GM23338 (cell line): Measurements from ENCODE around the gene KCNJ16. TPM values are rescaled to one million over a fixed set of nuclear protein-coding genes. Genes with fewer than 3 reads are reported as not detected.

ENCODE experiments used
- ATAC-seq: fragments of 200-7000 bp; cut with Tn5 transposase; 3 replicates; pipeline ENCODE4 v1.9.1; 2020
- DNase-seq: peaks from one replicate; pipeline ENCODE4 v3.0.0-alpha.2; 2015; ENCODE audit warnings: low spot score
- H2AFZ ChIP-seq: fragments of 200-600 bp; sonication (generic); 2 replicates; pipeline ENCODE4 v1.8.0; 2016; ENCODE audit warnings: antibody characterized with exemption, mild to moderate bottlenecking, moderate library complexity
- H3F3A ChIP-seq: fragments of 200-600 bp; sonication (generic); replicated peaks from 2 replicates; pipeline ENCODE4 v1.8.0; 2017; ENCODE audit warnings: antibody characterized with exemption, mixed run types, low read depth
- H3K27ac ChIP-seq: fragments of 200-600 bp; sonication (generic); 2 replicates; pipeline ENCODE4 v1.6.1; 2016; ENCODE audit warnings: low read depth
- H3K27me3 ChIP-seq: fragments of 200-600 bp; sonication (generic); 2 replicates; pipeline ENCODE4 v1.8.0; 2016; ENCODE audit warnings: mild to moderate bottlenecking, mixed run types, moderate library complexity; ENCODE audit not compliant: insufficient read depth
- H3K36me3 ChIP-seq: fragments of 200-600 bp; sonication (generic); 2 replicates; pipeline ENCODE4 v1.8.0; 2016; ENCODE audit warnings: mild to moderate bottlenecking; ENCODE audit not compliant: insufficient read depth
- H3K4me1 ChIP-seq: fragments of 200-600 bp; sonication (generic); 2 replicates; pipeline ENCODE4 v1.8.0; 2016; ENCODE audit warnings: mild to moderate bottlenecking, moderate library complexity; ENCODE audit not compliant: insufficient read depth
- H3K4me2 ChIP-seq: fragments of 200-600 bp; sonication (generic); 2 replicates; pipeline ENCODE4 v1.7.1; 2017; ENCODE audit warnings: mixed run types
- H3K4me3 ChIP-seq: fragments of 200-600 bp; sonication (generic); 2 replicates; pipeline ENCODE4 v1.6.1; 2016; ENCODE audit warnings: mixed run types
- H3K79me2 ChIP-seq: fragments of 200-600 bp; sonication (generic); replicated peaks from 2 replicates; pipeline ENCODE4 v1.8.0; 2017; ENCODE audit warnings: mild to moderate bottlenecking; ENCODE audit not compliant: insufficient read depth
- H3K9me2 ChIP-seq: fragments of 200-600 bp; sonication (generic); 2 replicates; pipeline ENCODE4 v1.8.0; 2017; ENCODE audit not compliant: insufficient read depth
- H4K20me1 ChIP-seq: fragments of 200-600 bp; sonication (generic); replicated peaks from 2 replicates; pipeline ENCODE4 v1.8.0; 2017; ENCODE audit warnings: mild to moderate bottlenecking; ENCODE audit not compliant: insufficient read depth
- H3K27ac Mint-ChIP-seq: 2 replicates; pipeline ENCODE4 v1.8.0; 2020; ENCODE audit warnings: inconsistent platforms, mild to moderate bottlenecking, moderate library complexity, mixed read lengths
- H3K27me3 Mint-ChIP-seq: 3 replicates; pipeline ENCODE4 v1.8.0; 2022; ENCODE audit warnings: low read depth, mild to moderate bottlenecking, moderate library complexity, mixed read lengths, inconsistent platforms; ENCODE audit not compliant: insufficient read depth, poor library complexity
- H3K36me3 Mint-ChIP-seq: 3 replicates; pipeline ENCODE4 v1.8.0; 2021; ENCODE audit warnings: low read depth, mild to moderate bottlenecking, inconsistent platforms, moderate library complexity, mixed read lengths
- H3K4me1 Mint-ChIP-seq: 3 replicates; pipeline ENCODE4 v1.8.0; 2020; ENCODE audit warnings: mild to moderate bottlenecking, inconsistent platforms, mixed read lengths
- H3K4me3 Mint-ChIP-seq: 3 replicates; pipeline ENCODE4 v1.8.0; 2021; ENCODE audit warnings: moderate library complexity, mild to moderate bottlenecking, inconsistent platforms, mixed read lengths
- H3K9me3 Mint-ChIP-seq: 3 replicates; pipeline ENCODE4 v1.8.0; 2020; ENCODE audit warnings: moderate library complexity, mild to moderate bottlenecking, inconsistent platforms, mixed read lengths
- CREB1 ChIP-seq: fragments of 250-450 bp; sonication (Bioruptor Pico); IDR thresholded peaks from 2 replicates; pipeline ENCODE4 v1.5.0; 2020; ENCODE audit warnings: low read depth, mild to moderate bottlenecking, moderate library complexity
- CTCF ChIP-seq, 2 experiments: fragments of 200-600 bp in 1 of 2; sonication (generic) in 1 of 2; conservative IDR thresholded peaks; 2 replicates each; pipeline versions ENCODE4 v1.5.1 to v1.6.1; 2016 to 2017; ENCODE audit warnings: antibody characterized with exemption in 2 of 2, low read depth in 2 of 2, mild to moderate bottlenecking in 2 of 2, moderate library complexity in 1 of 2
- EZH2 ChIP-seq: fragments of 200-600 bp; sonication (generic); IDR thresholded peaks from one replicate; pipeline ENCODE4 v1.8.0; 2017; ENCODE audit warnings: antibody characterized with exemption, mild to moderate bottlenecking, low read depth; ENCODE audit not compliant: unreplicated experiment
- EZH2phosphoT487 ChIP-seq: fragments of 200-600 bp; sonication (generic); IDR thresholded peaks from one replicate; pipeline ENCODE4 v1.8.1; 2018; ENCODE audit warnings: antibody characterized with exemption; ENCODE audit not compliant: unreplicated experiment
- JUNB ChIP-seq: IDR thresholded peaks from one replicate; pipeline ENCODE4 v1.6.1; 2016; ENCODE audit warnings: antibody characterized with exemption; ENCODE audit not compliant: unreplicated experiment
- NANOG ChIP-seq: IDR thresholded peaks from 2 replicates; pipeline ENCODE4 v1.6.1; 2016; ENCODE audit warnings: antibody characterized with exemption, borderline replicate concordance
- POLR2AphosphoS5 ChIP-seq: IDR thresholded peaks from 2 replicates; pipeline ENCODE4 v1.6.1; 2016; ENCODE audit warnings: antibody characterized with exemption, low read depth
- REST ChIP-seq: IDR thresholded peaks from one replicate; pipeline ENCODE4 v1.6.1; 2018; ENCODE audit warnings: antibody characterized with exemption; ENCODE audit not compliant: unreplicated experiment
- STAT1 ChIP-seq: IDR thresholded peaks from one replicate; pipeline ENCODE4 v1.6.1; 2016; ENCODE audit warnings: antibody characterized with exemption; ENCODE audit not compliant: unreplicated experiment
- ZNF114 ChIP-seq: fragments of 250-450 bp; sonication (Bioruptor Pico); IDR thresholded peaks from 2 replicates; pipeline ENCODE4 v1.5.0; 2020; ENCODE audit warnings: mild to moderate bottlenecking, moderate library complexity
- ZNF331 ChIP-seq: fragments of 250-450 bp; sonication (Bioruptor Pico); IDR thresholded peaks from 2 replicates; pipeline ENCODE4 v1.5.0; 2020; ENCODE audit warnings: low read depth, mild to moderate bottlenecking, moderate library complexity
- ZNF462 ChIP-seq: fragments of 250-450 bp; sonication (Bioruptor Pico); IDR thresholded peaks from 2 replicates; pipeline ENCODE4 v1.5.0; 2020; ENCODE audit warnings: mild to moderate bottlenecking, moderate library complexity
- polyA plus RNA-seq: library from polyadenylated mRNA; unstranded; fragments of >200 nt; fragmentation: Nextera tagmentation; extraction: Ambion mirVana; gene quantifications from 2 replicates; pipeline ENCODE4 v1.2.1, GENCODE V29; 2016
- total RNA-seq: library from RNA; depleted of rRNA; stranded (reverse); fragments of >200 nt; shearing (Covaris generic); gene quantifications from 2 replicates; pipeline ENCODE4 v1.2.3, GENCODE V29; 2014
- TF ChIP-seq, protein P1 (sequence below): IDR thresholded peaks from 2 replicates; pipeline ENCODE4 v1.6.1; 2016; ENCODE audit warnings: antibody characterized with exemption

The KCNJ16 gene
- total and polyA plus RNA-seq, 2 experiments from 2014 or later, result not detected

DNA sequence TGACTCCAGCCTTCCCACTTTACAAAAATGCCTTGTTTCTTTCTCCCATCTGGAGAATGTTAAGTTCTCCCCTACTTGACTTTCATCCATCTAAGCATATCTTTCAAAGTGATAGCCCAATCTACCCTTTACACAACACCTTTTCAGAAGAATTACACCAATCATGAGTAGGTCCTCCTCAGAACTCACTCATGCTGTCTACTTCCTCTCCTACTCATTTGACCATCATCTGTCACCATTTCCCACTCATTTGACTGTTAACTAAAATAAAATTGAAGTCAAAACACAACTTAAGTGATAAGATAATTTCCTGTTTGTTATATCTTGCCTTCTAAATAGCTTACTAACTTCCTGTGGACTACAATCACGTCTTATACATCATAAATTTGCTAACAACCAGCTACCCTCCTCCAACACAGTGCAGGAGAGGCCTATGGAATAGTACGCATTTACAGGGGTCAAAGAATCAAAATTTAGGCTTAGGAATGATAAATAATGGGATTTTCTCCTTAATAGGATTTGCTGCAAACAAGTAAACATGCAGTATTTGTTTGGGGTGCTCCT lies 16.1 kb downstream of the KCNJ16 start:
- H3F3A ChIP-seq, result no peaks in the 10 kb centered on the region
- DNase-seq (no peak), ATAC-seq (no peak)
- H3K4me3 Mint-ChIP-seq, result no peak overlapping the region
- H3K9me3 Mint-ChIP-seq, result no peaks in the 10 kb centered on the region
- H3K4me3 ChIP-seq, result no peak overlapping the region
- H4K20me1 ChIP-seq, result no peaks in the 10 kb centered on the region
- no peak overlapping the region for H3K4me2 ChIP-seq
- H3K27me3 ChIP-seq, result no peaks in the 10 kb centered on the region
- no peaks in the 10 kb centered on the region; the same call in 1 of the 2 replicates for H3K9me2 ChIP-seq
- no peaks in the 10 kb centered on the region for H3K36me3 Mint-ChIP-seq
- no peak overlapping the region for H2AFZ ChIP-seq
- no peak overlapping the region for H3K27ac Mint-ChIP-seq
- no peaks in the 10 kb centered on the region for H3K79me2 ChIP-seq
- H3K4me1 ChIP-seq, result no peaks in the 10 kb centered on the region
- no peaks in the 10 kb centered on the region for H3K36me3 ChIP-seq
- H3K27ac ChIP-seq, result no peak overlapping the region
- TF ChIP-seq ZNF114 (CRISPR knock-in tag), result no peak
- no peak for TF ChIP-seq ZNF462
- no peak for TF ChIP-seq REST
- TF ChIP-seq ZNF331 (CRISPR knock-in tag), result no peak
- TF ChIP-seq NANOG, result no peak
- TF ChIP-seq, protein P1, sequence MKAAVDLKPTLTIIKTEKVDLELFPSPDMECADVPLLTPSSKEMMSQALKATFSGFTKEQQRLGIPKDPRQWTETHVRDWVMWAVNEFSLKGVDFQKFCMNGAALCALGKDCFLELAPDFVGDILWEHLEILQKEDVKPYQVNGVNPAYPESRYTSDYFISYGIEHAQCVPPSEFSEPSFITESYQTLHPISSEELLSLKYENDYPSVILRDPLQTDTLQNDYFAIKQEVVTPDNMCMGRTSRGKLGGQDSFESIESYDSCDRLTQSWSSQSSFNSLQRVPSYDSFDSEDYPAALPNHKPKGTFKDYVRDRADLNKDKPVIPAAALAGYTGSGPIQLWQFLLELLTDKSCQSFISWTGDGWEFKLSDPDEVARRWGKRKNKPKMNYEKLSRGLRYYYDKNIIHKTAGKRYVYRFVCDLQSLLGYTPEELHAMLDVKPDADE, result no peak
- TF ChIP-seq EZH2phosphoT487, result no peak
- TF ChIP-seq EZH2, result no peak
- TF ChIP-seq JUNB, result no peak
- TF ChIP-seq STAT1, result no peak
- no peak for TF ChIP-seq CTCF (conservative IDR thresholded peaks at IDR 0.05; ENCODE audit: low read depth in 2 of 2)
- no peak for TF ChIP-seq CREB1
- TF ChIP-seq POLR2AphosphoS5, result no peak
- H3K4me1 Mint-ChIP-seq, result peaks cover 3% of the 10 kb centered on the region; the same call in 2 of the 3 replicates
- peaks cover 1% of the 10 kb centered on the region for H3K27me3 Mint-ChIP-seq
